OCI-LY7 (cell line): ENCODE data around the gene MMAB.

ENCODE experiments used
- CTCF ChIP-seq: fragments of 200-600 bp; sonication (generic); conservative IDR thresholded peaks from 2 replicates; pipeline ENCODE4 v1.5.1; 2014; ENCODE audit warnings: mild to moderate bottlenecking, antibody characterized with exemption, low read length, moderate library complexity, mixed read lengths
- EZH2phosphoT487 ChIP-seq: fragments of 200-600 bp; sonication (generic); IDR thresholded peaks from 2 replicates; pipeline ENCODE4 v1.6.1; 2018; ENCODE audit warnings: low read depth, borderline replicate concordance, mild to moderate bottlenecking, mixed run types, antibody characterized with exemption, low read length, moderate library complexity, mixed read lengths

GRCh38 chr12:109558374-109559199 lies 14.7 kb downstream of the MMAB start:
- no peak for TF ChIP-seq CTCF
- TF ChIP-seq EZH2phosphoT487: no peak
